Fibroblast of skin of scalp (primary cell): Measurements from ENCODE around the gene USP48.
"Not testable (repeated sequence)": the region's sequence is repeated elsewhere in the genome, so short reads cannot be mapped to it uniquely, and the experiment has no call there.

ENCODE experiments used
- DNase-seq: peaks from one replicate; pipeline ENCODE4 v3.0.0-alpha.2; 2013

The USP48 gene

DNA sequence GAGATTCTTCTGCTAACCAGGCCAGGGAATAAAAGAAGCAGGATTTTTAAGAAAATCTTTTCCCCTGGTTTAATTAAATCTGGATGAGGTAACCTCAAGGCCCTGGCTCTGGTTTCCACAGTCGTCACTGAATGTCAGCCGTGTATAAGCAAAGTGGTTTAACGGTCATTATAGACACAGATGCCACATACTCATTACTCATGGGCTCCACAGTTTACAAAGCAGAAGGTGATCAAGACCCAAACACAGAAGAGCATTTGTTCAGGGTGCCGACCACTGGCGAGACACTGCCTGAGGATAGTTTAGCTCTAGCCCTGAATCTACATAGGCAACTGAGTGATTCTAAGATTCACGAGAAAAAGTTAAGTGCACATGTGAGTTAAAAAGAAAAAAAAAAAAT, 86.0 kb downstream of the USP48 start:
- DNase-seq: no peak

DNA sequence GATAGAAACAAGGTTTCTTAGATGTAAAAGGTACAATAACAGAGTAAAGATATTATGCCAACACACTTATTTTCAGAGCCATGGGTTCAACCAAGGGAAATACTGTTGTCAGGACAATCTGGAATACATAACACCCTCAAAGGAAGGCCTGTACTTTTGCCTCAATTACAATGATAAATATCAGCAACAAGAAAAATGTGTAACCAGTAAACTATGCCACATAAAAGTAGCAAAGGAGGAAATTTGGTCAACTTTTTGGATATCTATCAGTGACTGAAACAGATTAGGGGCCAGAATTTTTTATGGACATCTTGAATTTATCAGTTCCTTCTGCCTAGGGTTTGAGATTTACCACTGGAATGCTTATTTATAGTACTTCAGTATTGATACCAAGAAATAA, 89.2 kb downstream of the USP48 start:
- DNase-seq: no peak

DNA sequence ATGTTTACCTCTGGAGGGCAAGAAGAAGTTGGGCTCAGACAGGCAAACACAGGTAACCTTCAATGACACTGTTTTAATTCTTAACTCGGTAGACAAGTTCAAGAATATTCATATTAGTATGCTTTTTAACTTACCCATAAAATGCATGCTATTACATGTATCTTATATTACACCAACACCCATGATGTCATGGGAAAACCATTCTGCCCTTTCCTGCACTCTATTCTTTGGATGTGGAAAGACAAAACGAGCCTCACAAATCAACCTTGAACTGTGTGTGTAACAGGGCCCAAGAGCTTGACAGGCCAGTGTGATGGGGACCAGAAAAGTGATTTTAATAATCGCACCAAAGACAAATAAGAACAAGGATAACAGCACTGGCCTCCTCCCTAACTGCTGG, 91.2 kb downstream of the USP48 start:
- DNase-seq: no peak

GRCh38 chr1:21689661-21690372, 93.1 kb downstream of the USP48 start:
- no peak for DNase-seq

GRCh38 chr1:21687081-21687529, 95.8 kb downstream of the USP48 start:
- DNase-seq: no peak

DNA sequence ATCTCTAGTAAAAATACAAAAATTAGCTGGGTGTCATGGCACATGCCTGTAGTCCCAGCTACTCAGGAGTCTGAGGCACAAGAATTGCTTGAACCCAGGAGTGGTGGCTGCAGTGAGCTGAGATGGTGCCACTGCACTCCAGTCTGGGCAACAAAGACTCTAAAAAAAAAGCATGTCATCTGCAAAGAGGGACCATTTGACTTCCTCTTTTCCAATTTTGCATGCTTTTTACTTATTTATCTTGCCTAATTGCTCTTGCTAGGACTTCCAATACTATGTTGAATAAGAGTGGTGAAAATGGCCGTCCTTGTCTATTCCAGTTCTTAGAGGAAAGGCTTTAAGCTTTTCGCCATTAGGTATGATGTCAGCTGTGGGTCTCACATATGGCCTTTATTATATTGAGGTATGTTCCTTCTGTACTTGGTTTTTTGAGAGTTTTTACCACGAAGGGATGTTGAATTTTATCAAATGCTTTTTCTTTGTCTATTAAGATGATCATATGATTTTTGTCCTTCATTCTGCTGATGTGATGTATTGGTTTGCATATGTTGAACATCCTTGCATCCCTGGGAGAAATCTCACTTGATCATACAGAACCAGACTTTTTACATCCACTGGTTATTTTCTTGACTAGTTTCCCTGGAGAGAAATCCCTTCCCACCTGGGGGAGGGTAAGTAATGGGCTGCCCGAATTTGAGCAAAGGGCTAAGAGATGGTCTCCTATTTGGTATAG, 96.8 kb downstream of the USP48 start:
- DNase-seq: no peak

DNA sequence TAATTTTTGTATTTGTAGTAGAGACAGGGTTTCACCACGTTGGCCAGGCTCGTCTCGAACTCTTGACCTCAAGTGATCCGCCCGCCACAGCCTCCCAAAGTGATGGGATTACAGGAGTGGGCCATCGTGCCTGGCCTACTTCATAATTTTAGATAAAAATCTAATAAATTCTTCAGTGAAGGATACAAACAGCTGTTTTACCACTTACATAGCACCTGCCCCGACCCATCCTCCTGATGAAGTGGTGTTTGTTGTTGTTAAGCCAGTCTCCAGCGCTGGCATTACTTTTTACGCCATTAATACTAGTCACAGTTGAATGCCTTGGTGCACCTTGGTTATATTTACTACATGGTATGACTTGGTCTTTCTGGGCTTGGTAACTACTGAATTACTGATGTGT, 101.5 kb downstream of the USP48 start:
- no peak for DNase-seq

DNA sequence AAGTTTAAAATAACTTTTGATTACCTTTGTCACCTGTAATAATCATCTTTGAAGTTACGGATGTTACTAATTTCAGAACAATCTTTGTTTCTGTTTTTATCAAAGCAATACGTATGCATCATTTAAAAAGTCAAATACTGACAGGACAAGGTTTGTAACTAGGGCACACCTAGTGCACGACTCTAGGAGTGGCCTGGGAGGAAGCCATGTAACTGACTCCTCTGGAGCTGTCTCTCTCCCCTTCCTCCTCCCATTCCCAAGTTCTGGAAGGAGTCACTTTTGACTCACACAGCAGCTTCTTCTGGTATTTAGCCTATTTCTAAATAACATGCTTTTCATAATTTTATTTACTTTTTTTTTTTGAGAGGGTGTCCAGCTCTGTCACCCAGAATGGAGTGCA, 102.0 kb downstream of the USP48 start:
- peak; percentile 64 for DNase-seq

GRCh38 chr1:21680381-21680780, 102.6 kb downstream of the USP48 start:
- no peak for DNase-seq

DNA sequence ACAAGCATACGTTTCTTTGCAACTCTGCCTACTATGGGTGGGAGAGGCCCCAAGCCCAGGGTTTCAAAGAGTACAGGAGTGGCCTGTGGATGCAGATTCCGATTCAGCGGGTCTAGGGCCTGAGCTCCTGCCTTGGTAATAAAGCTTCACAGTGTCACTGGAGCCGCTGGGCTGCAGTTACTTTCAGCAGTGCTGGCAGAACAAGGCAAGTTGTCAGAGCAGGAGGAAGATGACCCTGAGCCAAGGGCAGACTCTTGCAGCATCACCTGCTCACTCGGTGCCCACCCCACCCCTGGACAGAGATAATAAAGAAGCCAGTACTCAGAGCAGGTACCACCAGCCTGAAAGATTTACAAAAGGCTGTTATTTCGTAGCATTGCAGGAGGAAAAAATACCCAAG, 105.8 kb downstream of the USP48 start:
- no peak for DNase-seq

- peak; percentile 65 for DNase-seq
These were observed 108.0 kb downstream of the USP48 start for GRCh38 chr1:21674957-21675356.

GRCh38 chr1:21673853-21674252, 109.1 kb downstream of the USP48 start:
- not testable (repeated sequence) for DNase-seq

GRCh38 chr1:21673277-21673780, 109.6 kb downstream of the USP48 start:
- peak; percentile 81 for DNase-seq

GRCh38 chr1:21672478-21673276, 110.3 kb downstream of the USP48 start:
- DNase-seq: peak; percentile 62

DNA sequence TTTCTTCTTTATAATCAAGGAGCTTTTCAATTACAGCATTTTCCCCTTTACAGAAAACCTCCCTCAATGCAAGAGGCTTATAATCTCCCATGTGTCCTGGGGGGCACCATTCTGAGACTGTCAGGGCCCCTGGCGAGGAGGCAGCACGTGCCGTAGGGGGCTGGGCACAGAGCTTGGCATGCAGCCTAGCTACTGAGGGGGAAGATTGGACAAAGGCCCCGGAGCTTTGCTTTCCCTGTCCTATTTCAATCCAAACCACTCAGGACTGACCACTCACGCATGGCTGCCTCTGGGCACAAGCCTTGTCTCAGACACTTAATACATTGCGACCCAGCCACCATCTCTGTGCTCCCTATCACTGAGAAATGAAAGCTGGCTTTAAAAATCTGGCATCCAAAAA, 111.0 kb downstream of the USP48 start:
- no peak for DNase-seq

DNA sequence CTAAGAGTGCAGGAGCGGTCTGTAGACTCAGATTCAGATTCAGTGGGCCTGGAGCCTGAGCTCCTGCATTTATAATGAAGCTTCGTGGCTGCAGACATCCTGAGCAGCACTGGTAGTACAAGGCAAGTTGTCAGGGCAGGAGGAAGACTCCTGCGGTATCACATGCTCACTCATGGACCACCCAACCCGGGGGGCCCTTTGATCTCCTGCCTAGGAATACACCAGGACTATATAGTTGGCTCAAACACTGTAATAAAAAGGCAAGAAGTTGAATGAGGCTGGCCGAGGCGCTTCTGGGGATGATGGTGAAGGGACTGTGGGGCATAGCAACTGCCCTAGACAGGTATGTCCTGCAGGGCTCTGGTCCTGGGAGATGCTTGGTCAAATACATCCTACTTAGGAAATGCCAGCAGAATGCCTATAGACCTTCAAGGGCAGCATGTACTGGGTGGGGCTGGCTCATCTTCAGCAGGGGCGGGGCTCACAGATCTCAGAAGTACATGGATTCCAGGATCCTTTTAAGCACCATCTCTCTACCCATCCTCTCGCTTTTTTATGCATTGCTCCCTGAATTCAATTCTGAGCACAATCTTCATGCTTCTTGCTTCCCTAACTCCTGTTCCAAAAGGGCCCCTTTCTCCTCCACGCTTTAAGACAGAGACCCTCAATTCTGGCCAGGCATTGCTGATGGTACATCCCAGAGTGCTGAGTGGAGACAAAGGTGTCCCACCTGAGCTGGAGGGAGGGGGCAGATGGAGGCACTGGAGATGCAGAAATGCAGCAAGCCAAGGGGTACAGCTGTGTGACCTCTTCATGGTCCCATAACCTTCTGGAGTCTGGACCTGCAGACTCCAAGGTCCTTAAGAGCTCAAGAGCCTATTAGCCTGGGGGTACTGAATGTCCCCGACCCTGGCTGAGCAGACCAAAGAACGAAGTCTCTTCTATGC, 111.7 kb downstream of the USP48 start:
- no peak for DNase-seq

- DNase-seq: peak; percentile 31
These were observed 112.7 kb downstream of the USP48 start for GRCh38 chr1:21670059-21670881.

DNA sequence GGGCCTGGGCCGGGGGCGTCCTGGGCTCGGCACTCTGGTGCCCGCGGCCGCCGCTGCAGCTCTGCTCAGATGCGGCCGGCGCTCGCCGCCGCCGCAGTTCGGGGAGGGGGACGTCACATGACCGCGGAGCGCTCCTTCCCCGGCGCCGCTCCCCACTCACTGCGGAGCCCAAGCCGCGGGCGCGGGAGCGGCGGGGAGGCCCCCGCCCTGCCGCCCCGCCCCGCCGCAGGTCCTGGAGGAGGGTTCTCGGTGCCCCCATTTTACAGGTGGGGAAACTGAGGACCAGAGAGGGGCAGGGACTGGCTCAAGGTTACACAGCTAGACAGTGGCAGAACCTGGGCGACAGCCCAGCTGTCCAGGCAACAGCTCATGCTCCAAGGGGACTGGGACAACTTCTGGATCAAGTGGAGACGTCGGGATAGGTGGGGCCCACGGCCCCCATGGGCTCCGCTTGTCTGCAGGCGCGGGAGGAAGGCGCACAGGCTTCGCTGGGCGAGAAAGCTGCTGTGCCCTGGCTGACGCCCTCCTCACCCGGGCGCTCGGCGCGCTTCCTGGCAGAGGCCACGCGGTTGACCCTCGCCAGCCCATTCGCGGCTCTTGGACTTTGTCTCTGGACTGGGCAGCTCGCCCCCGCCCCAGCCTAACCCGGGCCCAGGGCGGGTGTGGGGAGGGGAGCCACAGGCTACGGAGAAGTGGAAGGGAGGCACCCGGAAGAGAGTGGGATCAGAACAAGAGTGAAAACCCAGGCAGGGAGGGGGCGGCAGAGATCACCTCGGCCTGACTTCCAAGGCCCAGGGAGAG, 113.5 kb downstream of the USP48 start, which contains the start of gene RAP1GAP:
RAP1GAP (minus strand) TSS at position 100 of the 801 bp plus-strand sequence. CDS start 49,325 bp downstream, outside the sequence.
- no peak for DNase-seq

DNA sequence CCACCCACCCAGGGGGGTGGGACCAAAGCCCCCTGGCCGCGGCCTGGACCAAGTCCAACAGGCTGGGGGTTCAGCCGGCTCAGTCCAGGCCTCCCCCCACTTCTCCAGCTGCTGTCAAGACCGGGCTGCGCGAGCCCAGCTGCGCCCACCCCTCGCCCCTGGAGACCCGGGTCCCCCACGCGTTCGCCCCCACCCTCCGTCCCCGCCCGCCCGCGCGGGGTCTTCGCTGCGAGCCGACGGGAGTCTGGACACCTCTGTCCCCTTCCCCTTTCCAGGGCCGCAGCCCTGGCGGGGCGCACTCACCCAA, 114.0 kb downstream of the USP48 start:
- no peak for DNase-seq
